Heart right ventricle (tissue), 16 donors: ENCODE data around the gene HS1BP3. TPM values are rescaled to one million over a fixed set of nuclear protein-coding genes. Genes with fewer than 3 reads are reported as not detected.

Experiments used
- ATAC-seq, 8 donors: fragments of 200-7000 bp; cut with Tn5 transposase; one replicate each; pipeline ENCODE4 v1.9.1; 2020; ENCODE audit warnings: mild to moderate bottlenecking in 8 of 8, moderate library complexity in 8 of 8, moderate number of reproducible peaks in 1 of 8
- DNase-seq, 2 donors: peaks; one replicate each; pipeline ENCODE4 v3.0.0-alpha.2; 2020
- H3K27ac ChIP-seq, 10 donors: fragments of 200-600 bp; sonication (generic) in 2 of 10; one replicate each; pipeline versions ENCODE4 v1.5.0 to v1.8.0; 2020 to 2022; ENCODE audit warnings: mild to moderate bottlenecking in 3 of 10
- H3K27me3 ChIP-seq, 7 donors: fragments of 200-600 bp; one replicate each; pipeline ENCODE4 v1.8.0; 2021 to 2022; ENCODE audit warnings: mild to moderate bottlenecking in 2 of 7
- H3K36me3 ChIP-seq, 9 donors: fragments of 200-600 bp; sonication (generic) in 1 of 9; one replicate each; pipeline versions ENCODE4 v1.5.0 to v1.8.0; 2020 to 2022; ENCODE audit warnings: mild to moderate bottlenecking in 2 of 9
- H3K4me1 ChIP-seq, 9 donors: fragments of 200-600 bp; sonication (generic) in 1 of 9; one replicate each; pipeline versions ENCODE4 v1.5.0 to v1.8.0; 2020 to 2022; ENCODE audit warnings: mild to moderate bottlenecking in 4 of 9
- H3K4me3 ChIP-seq, 10 donors: fragments of 200-600 bp; sonication (generic) in 2 of 10; one replicate each; pipeline versions ENCODE4 v1.5.0 to v1.8.0; 2020 to 2022; ENCODE audit warnings: mild to moderate bottlenecking in 7 of 10, moderate library complexity in 2 of 10
- H3K9me3 ChIP-seq, 11 donors: fragments of 200-600 bp in 10 of 11; sonication (generic) in 2 of 11; one replicate each; pipeline versions ENCODE4 v1.5.0 to v1.8.0; 2013 to 2022; ENCODE audit warnings: mild to moderate bottlenecking in 2 of 11, control low read depth in 1 of 11, moderate library complexity in 1 of 11
- WGBS, 2 donors: extraction: QIAGEN DNeasy Blood & Tissue Kit; methylation state at CpG; one replicate each; pipeline ENCODE4 v1.1.7; 2013; ENCODE audit warnings: inconsistent platforms in 1 of 2; 5-methylcytosine and 5-hydroxymethylcytosine counted together
- intact Hi-C, 10 donors: fragments of 100-400 bp; cut with DNase I; formaldehyde crosslinking; loops; one replicate each; pipeline versions ENCODE4 v1.11.1 to v1.14.2; 2022
- polyA plus RNA-seq, 2 donors: library from polyadenylated mRNA; stranded (reverse); fragments of 200-250 nt; gene quantifications; one replicate each; pipeline ENCODE4 v1.2.3, GENCODE V29; 2013
- total RNA-seq, 10 donors: library from RNA; stranded (reverse); fragmentation: NEBNext Ultra II Directional in 3 of 10; extraction: Animal tissue kit (Norgen Biotek cat#: 25700) in 3 of 10; gene quantifications; one replicate each; pipeline versions ENCODE4 v1.2.1 to v1.2.4, GENCODE V29; 2021 to 2023
- TF ChIP-seq, protein P1 (sequence below), 9 donors: fragments of 200-600 bp; sonication (generic) in 2 of 9; IDR thresholded peaks; one replicate each; pipeline versions ENCODE4 v1.5.0 to v1.8.0; 2021 to 2022; ENCODE audit warnings: antibody characterized with exemption in 9 of 9, mild to moderate bottlenecking in 5 of 9, moderate library complexity in 1 of 9
- donor health status: Arrhythmogenic right ventricular cardiomyopathy.
- donor health status: ischemic (EF 13 %, LVEDD 7.1; RV severe dilation, severe dysfunction).
- donor health status: healthy with polysubstance abuse.
- donor health status: DM: no; HTN: yes; CAD: no.
- donor health status: DM: no; HTN: no; CAD: no.
- donor health status: ischemic (EF 25% LVEDD 6.9; RV normal size, moderate dysfunction).
- donor health status: ischemic (EF 25% LVEDD 5.7; RV mildly dilated, moderate dysfunction).
- donor health status: healthy.
- donor health status: DM: yes; HTN: yes; CAD: no.
- donor health status: Ischemic cardiomyopathy.
- donor health status: ischemic (EF 35%, LVEDD 5.7; RV mildly dilated, moderate dysfunction).
- donor health status: nonischemic (EF 11% LVEDD 7.7; RV severe dilation, severe dysfunction).
- donor health status: DM: yes; HTN: yes; CAD: no.
- donor health status: PGD.
- donor health status: ischemic (EF 29% LVEDD 5.4; RV normal size, mild dysfunction).
- donor health status: nonischemic (EF 23%, LVEDD 6.1; RV moderate dilation, normal function).

Gene HS1BP3
- total and polyA plus RNA-seq, 12 donors = 11.3 to 26.3 (median 16.5) TPM

DNA sequence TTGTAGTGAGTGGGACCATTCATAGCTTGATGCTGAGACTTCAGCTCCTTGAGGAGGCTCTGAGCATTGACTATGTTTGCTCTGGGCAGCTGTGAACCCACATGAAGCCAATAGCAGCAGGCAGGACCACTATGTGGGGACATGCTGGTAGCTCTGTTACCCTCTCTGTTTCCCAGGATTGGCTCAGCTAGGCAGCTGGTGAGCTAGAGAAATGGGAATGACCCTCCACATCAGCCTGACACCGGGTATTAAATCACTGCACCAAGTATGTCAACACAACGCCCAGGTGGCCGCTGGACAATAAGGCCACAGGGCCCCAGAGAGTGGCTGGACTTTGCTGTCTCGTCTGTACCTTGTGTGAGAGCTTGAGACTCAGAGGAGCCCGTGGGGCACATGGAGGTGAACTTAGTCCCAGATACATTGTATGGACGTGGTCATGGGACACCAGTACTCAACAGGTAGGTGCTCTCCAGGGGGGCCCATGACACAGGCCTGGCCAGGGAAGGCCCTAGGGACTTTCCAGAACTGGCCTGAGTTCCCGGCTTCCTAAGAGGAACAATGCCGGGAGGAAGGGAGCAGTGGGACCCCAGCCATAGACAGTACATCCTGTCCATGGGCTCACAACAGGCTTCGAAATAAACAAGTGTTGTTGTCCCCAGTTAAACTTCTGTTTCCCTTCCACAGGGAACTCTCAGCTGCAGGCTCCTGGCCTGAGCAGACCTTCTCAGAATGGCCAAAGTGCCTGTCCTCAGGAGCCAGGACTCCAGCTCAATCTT lies 35.2 kb downstream of the HS1BP3 start:
- H3K27me3 ChIP-seq = no peaks in the 10 kb centered on the region
- 46 to 51% methylated on average over 9 of the region's 9 CpGs for whole genome bisulfite sequencing, 2 donors
- DNase-seq = peak; percentile 59 to 70
- intact Hi-C loops = loop anchor here in 6 of 10 donors (1.0 to 5.0 kb wide), 5 partner anchors 16 to 168 kb away; partner anchors contain the start of gene RHOB (in 4 of the 6)
- H3K4me1 ChIP-seq = peaks cover 75 to 100% (median 100%) of the 10 kb centered on the region in 9 donors
- ATAC-seq = peak in 7 of 8 donors; percentile 1 to 48 (median 2)
- H3K4me3 ChIP-seq = no peak overlapping the region
- H3K36me3 ChIP-seq = peaks cover 0 to 11% (median 0%) of the 10 kb centered on the region in 9 donors
- H3K9me3 ChIP-seq = no peaks in the 10 kb centered on the region
- TF ChIP-seq, protein P1, sequence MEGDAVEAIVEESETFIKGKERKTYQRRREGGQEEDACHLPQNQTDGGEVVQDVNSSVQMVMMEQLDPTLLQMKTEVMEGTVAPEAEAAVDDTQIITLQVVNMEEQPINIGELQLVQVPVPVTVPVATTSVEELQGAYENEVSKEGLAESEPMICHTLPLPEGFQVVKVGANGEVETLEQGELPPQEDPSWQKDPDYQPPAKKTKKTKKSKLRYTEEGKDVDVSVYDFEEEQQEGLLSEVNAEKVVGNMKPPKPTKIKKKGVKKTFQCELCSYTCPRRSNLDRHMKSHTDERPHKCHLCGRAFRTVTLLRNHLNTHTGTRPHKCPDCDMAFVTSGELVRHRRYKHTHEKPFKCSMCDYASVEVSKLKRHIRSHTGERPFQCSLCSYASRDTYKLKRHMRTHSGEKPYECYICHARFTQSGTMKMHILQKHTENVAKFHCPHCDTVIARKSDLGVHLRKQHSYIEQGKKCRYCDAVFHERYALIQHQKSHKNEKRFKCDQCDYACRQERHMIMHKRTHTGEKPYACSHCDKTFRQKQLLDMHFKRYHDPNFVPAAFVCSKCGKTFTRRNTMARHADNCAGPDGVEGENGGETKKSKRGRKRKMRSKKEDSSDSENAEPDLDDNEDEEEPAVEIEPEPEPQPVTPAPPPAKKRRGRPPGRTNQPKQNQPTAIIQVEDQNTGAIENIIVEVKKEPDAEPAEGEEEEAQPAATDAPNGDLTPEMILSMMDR (IDR thresholded peaks at IDR 0.05) = no peak
- H3K27ac ChIP-seq = peak overlapping the region; percentile 87 to 99 (median 96)

DNA sequence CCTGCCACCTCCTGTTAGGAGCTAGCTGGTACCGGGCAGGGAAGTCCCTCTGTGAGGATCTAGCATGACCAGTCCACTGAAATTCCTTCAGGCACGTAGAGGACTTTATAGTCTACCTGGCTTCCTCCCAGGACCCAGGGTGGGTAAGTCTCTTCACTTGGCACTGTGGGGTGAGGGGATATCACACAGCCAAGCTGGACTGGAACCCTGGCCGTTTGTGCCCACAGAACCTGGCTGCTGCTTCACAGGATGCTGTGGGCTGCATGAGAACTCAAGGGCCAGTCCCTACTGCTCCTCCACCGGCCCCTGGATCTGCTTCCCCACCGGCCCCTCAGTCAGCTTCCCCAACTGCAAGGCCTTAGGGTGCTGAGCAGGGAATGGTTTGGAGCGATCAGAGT lies 35.8 kb downstream of the HS1BP3 start:
- Histone ChIP-seq H3K27ac (peak overlapping the region; percentile 87 to 99 (median 96)), H3K9me3 (no peaks in the 10 kb centered on the region), H3K27me3 (no peaks in the 10 kb centered on the region), H3K4me3 (no peak overlapping the region), H3K36me3 (peaks cover 0 to 5% (median 0%) of the 10 kb centered on the region in 9 donors), H3K4me1 (peaks cover 75 to 100% (median 99%) of the 10 kb centered on the region in 9 donors)
- ATAC-seq = no peak
- TF ChIP-seq, protein P1 (IDR thresholded peaks at IDR 0.05) = peak in 1 of 9 donors; percentile 25
- intact Hi-C loops = loop anchor here in 5 of 10 donors (5.0 kb wide), 3 partner anchors 38 to 168 kb away; partner anchors contain the start of gene RHOB (in 4 of the 5)
- no peak for DNase-seq
- 59 to 66% methylated on average over 6 of the region's 6 CpGs for WGBS, 2 donors

DNA sequence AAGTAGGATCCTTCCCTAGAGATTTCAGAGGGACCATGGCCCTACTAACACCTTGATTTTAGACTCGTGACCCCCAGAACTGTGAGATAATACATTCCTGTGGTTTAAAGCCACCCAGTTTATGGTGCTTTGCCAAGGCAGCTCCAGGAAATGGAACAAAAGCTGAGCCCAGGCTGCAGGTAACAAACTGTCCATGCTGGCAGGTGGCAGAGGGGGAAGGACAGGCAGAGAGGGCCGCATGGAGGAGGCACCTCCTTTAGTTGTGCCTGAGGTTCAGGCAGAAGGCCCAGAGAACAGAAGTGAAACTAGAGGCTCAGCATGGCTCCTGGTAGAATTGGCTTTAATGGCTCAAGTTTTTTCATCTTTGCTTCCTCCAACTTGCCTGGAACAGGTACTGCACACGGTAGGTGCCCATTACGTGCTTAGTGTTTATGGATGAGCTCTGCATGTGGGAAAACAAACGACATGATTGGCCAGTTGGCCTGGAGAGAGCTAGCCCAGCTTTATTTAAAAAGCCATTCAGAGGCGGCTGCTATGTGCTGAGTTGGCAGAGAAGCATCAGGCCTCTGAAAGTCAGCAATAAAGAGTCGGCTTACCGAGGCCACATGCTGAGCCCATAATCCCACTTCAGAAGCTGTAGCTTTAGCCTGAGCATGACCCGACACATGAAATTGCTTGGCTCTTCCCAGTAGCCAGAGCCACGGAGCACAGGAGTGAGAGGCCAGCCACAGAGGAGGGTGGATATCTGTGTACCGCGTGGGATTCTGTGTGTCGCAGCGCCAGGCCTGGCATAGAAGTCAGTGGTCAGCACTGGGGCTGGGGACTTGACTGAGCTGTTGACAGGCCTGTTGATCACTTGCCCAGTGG lies 36.5 kb downstream of the HS1BP3 start:
- intact Hi-C loops = loop anchor here in 6 of 10 donors (5.0 kb wide), 4 partner anchors 37 to 167 kb away; partner anchors contain the start of gene RHOB (in 4 of the 6)
- Histone ChIP-seq H3K36me3 (no peaks in the 10 kb centered on the region), H3K9me3 (no peaks in the 10 kb centered on the region), H3K4me3 (no peak overlapping the region), H3K27me3 (no peaks in the 10 kb centered on the region), H3K27ac (peak overlapping the region; percentile 87 to 99 (median 96)), H3K4me1 (peaks cover 71 to 100% (median 99%) of the 10 kb centered on the region in 9 donors)
- TF ChIP-seq, protein P1 (IDR thresholded peaks at IDR 0.05) = peak in 1 of 9 donors; percentile 8
- no peak for DNase-seq
- no peak for ATAC-seq
- WGBS, 2 donors = 54% methylated on average over 14 of the region's 14 CpGs
